Raji (cell line): Measurements from ENCODE around the gene CYP2A6.

Source experiments
- POLR2A ChIP-seq: IDR thresholded peaks from 2 replicates; pipeline ENCODE4 v1.6.1; 2011; ENCODE audit warnings: low read depth, low read length, control low read depth; ENCODE audit not compliant: insufficient read depth

The CYP2A6 gene

GRCh38 chr19:40813182-40813581 lies 37.1 kb downstream of the CYP2A6 start:
- no peak for TF ChIP-seq POLR2A

GRCh38 chr19:40811478-40812341 lies 38.5 kb downstream of the CYP2A6 start:
- no peak for TF ChIP-seq POLR2A

- TF ChIP-seq POLR2A: no peak
Observed at GRCh38 chr19:40810160-40810559, 40.1 kb downstream of the CYP2A6 start.

GRCh38 chr19:40809358-40810086 lies 40.7 kb downstream of the CYP2A6 start:
- TF ChIP-seq POLR2A: no peak

GRCh38 chr19:40808497-40808896 lies 41.8 kb downstream of the CYP2A6 start:
- no peak for TF ChIP-seq POLR2A

GRCh38 chr19:40808021-40808325 lies 42.3 kb downstream of the CYP2A6 start:
- TF ChIP-seq POLR2A: no peak

- no peak for TF ChIP-seq POLR2A
Observed at GRCh38 chr19:40807147-40808020, 42.9 kb downstream of the CYP2A6 start.

GRCh38 chr19:40806423-40807146 lies 43.7 kb downstream of the CYP2A6 start:
- TF ChIP-seq POLR2A: no peak

GRCh38 chr19:40805258-40805868 lies 44.9 kb downstream of the CYP2A6 start:
- TF ChIP-seq POLR2A: no peak

GRCh38 chr19:40804783-40805242 lies 45.4 kb downstream of the CYP2A6 start:
- TF ChIP-seq POLR2A: no peak

- TF ChIP-seq POLR2A: peak; percentile 24; the same call in 1 of the 2 replicates
Observed at GRCh38 chr19:40803857-40804782, 46.1 kb downstream of the CYP2A6 start.

GRCh38 chr19:40803170-40803856 lies 46.9 kb downstream of the CYP2A6 start:
- no peak for TF ChIP-seq POLR2A
